Thymus (tissue), 11 donors: Measurements from ENCODE around the gene DCLK2. TPM values are rescaled to one million over a fixed set of nuclear protein-coding genes. Genes with fewer than 3 reads are reported as not detected.
A peak's percentile ranks its signal among the peaks of the same experiment; 100 is the strongest.

ENCODE experiments used
- DNase-seq, 9 donors: peaks; one replicate each; pipeline ENCODE4 v3.0.0-alpha.2; 2013; ENCODE audit warnings: low spot score in 9 of 9, low read depth in 6 of 9, missing footprints in 1 of 9
- H3K27ac ChIP-seq, 2 donors: one replicate each; pipeline ENCODE4 v1.5.1; 2013; ENCODE audit warnings: control low read depth in 1 of 2, low read depth in 1 of 2, low read length in 1 of 2, mild to moderate bottlenecking in 1 of 2, moderate library complexity in 1 of 2
- H3K27me3 ChIP-seq, 2 donors: one replicate each; pipeline ENCODE4 v1.5.1; 2013; ENCODE audit warnings: low read length in 1 of 2; ENCODE audit not compliant: control insufficient read depth in 2 of 2, insufficient read depth in 1 of 2
- H3K36me3 ChIP-seq, 2 donors: one replicate each; pipeline ENCODE4 v1.5.1; 2013; ENCODE audit warnings: low read length in 1 of 2, mild to moderate bottlenecking in 1 of 2, moderate library complexity in 1 of 2; ENCODE audit not compliant: control insufficient read depth in 2 of 2, insufficient read depth in 2 of 2
- H3K4me1 ChIP-seq, 2 donors: one replicate each; pipeline ENCODE4 v1.5.1; 2013; ENCODE audit warnings: low read length in 2 of 2; ENCODE audit not compliant: control insufficient read depth in 2 of 2, insufficient read depth in 2 of 2
- H3K4me3 ChIP-seq, 2 donors: one replicate each; pipeline ENCODE4 v1.5.1; 2013; ENCODE audit warnings: low read length in 2 of 2, control low read depth in 1 of 2, mild to moderate bottlenecking in 1 of 2
- H3K9me3 ChIP-seq, 2 donors: one replicate each; pipeline ENCODE4 v1.5.1; 2013; ENCODE audit warnings: low read length in 1 of 2, mild to moderate bottlenecking in 1 of 2; ENCODE audit not compliant: control insufficient read depth in 2 of 2, insufficient read depth in 1 of 2
- WGBS: extraction: QIAGEN DNeasy Blood & Tissue Kit; methylation state at CpG from one replicate; pipeline ENCODE4 v1.1.7; 2013; 5-methylcytosine and 5-hydroxymethylcytosine counted together
- polyA plus RNA-seq: library from polyadenylated mRNA; stranded (reverse); fragments of 200-250 nt; gene quantifications from one replicate; pipeline ENCODE4 v1.2.3, GENCODE V29; 2013
- total RNA-seq: library from RNA; stranded (reverse); fragments of 120-200 nt; gene quantifications from one replicate; pipeline ENCODE4 v1.2.4, GENCODE V29; 2013
- donor health status: healthy.

DCLK2 gene
- total and polyA plus RNA-seq, 2 donors = 0.78 to 1.1 TPM

DNA sequence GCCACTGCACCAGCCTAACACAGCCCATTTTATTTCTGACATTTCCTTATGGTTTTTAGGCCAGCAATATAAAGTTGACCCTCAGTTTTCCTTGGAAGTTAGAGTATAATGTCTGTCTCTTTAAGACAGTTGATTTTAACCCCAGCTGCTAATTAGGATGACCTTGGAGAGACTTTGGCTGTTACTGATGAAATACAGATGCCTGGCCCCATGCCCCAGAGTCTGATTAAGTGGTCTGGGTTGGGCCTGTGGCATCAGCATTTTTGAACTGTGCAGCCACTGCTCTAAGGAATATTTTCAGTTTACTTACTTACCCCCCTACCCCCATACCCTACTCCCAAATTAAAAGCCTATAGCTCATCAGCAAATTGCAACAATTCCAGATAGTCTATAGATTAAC is 85.8 kb downstream of the DCLK2 start:
- Histone ChIP-seq H3K27me3 (no peaks in the 10 kb centered on the region), H3K4me3 (no peak overlapping the region), H3K9me3 (no peaks in the 10 kb centered on the region), H3K36me3 (no peaks in the 10 kb centered on the region), H3K4me1 (no peaks in the 10 kb centered on the region), H3K27ac (no peak overlapping the region)
- no peak for DNase-seq

- no peak overlapping the region for H3K27ac ChIP-seq
- H3K27me3 ChIP-seq = no peaks in the 10 kb centered on the region
- 92% methylated on average over 3 of the region's 3 CpGs for WGBS
- DNase-seq = no peak
- no peaks in the 10 kb centered on the region for H3K9me3 ChIP-seq
- H3K4me3 ChIP-seq = no peak overlapping the region
- H3K36me3 ChIP-seq = no peaks in the 10 kb centered on the region
- no peaks in the 10 kb centered on the region for H3K4me1 ChIP-seq
Measured at GRCh38 chr4:150164956-150165629, 86.8 kb downstream of the DCLK2 start.

GRCh38 chr4:150167054-150167453 is 88.8 kb downstream of the DCLK2 start:
- Histone ChIP-seq H3K36me3 (no peaks in the 10 kb centered on the region), H3K27ac (no peak overlapping the region)
- WGBS = 95% methylated on average over 2 of the region's 2 CpGs

DNA sequence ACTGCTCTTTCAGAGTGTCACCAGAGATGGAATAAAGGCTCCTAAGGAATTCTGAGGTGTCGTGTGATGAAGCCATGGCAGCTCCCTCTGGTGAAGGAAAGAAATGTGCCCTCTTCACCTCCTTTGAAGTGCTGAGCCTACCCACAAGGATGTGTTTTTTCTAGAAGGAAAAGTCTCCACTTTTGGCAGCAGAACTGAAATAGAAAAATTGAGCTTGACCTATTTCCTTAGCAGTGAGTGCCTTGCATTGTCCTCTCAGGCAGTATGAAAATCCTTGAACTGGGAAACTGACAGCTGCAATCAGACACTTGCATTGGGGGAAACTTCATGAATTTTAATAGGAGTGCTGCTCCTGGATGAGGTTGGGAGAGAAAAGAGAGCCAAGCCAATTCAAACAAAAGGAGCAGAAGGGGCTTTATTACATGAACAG is 95.2 kb downstream of the DCLK2 start:
- Histone ChIP-seq H3K4me1 (peaks cover 0 to 6% of the 10 kb centered on the region in 2 donors), H3K4me3 (no peak overlapping the region), H3K36me3 (no peaks in the 10 kb centered on the region), H3K27me3 (no peaks in the 10 kb centered on the region), H3K27ac (no peak overlapping the region), H3K9me3 (no peaks in the 10 kb centered on the region)
- WGBS = 93% methylated on average over 1 of the region's 1 CpG
- DNase-seq = no peak

More at GRCh38 chr4:150167054-150167453, 88.8 kb downstream of the DCLK2 start:
- H3K4me3 ChIP-seq = no peak overlapping the region
- no peak for DNase-seq
- H3K4me1 ChIP-seq = no peaks in the 10 kb centered on the region
- H3K9me3 ChIP-seq = no peaks in the 10 kb centered on the region
- no peaks in the 10 kb centered on the region for H3K27me3 ChIP-seq

DNA sequence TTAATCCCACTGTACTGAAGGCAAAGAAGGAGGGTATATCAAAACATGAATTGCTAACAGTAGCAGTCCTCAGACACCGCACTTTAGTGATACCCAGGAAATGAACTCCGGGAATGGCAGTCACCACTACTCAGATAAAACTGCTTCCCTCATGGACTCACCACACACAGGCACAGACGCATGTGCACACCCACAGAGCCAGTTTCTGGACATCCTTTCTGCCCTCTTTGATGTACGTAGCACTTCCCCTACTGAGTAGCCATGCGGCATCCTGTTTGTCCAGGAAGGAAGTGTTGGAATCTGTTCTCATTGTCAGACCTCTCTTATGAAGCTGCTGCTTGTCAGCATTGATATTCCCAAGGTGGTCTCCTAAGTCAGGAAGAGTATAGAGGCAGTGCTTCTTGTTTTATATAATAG is 95.7 kb downstream of the DCLK2 start:
- Histone ChIP-seq H3K4me1 (peaks cover 0 to 6% of the 10 kb centered on the region in 2 donors), H3K27me3 (no peaks in the 10 kb centered on the region), H3K9me3 (no peaks in the 10 kb centered on the region), H3K36me3 (no peaks in the 10 kb centered on the region), H3K4me3 (no peak overlapping the region), H3K27ac (no peak overlapping the region)
- WGBS = 38% methylated on average over 5 of the region's 5 CpGs
- DNase-seq = no peak

DNA sequence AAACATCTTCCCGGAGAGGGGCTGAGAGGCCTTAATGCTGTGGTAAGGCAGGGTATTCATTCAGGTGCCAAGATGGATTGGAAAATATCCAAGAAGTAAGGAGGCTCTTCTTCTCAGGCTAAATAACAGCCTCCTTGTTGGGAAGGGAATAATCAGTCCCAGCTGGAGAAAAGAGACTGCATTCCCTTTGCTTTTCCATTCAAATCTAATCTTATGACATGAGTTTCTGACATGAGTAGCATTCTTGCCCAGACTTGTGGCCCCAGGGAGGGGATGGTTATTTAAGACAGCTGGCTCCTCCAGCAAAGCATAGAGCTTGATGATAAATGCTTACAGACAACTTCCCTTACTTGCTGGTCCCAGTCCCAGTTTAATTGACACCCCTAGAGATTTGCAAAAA is 98.3 kb downstream of the DCLK2 start:
- DNase-seq = peak in 2 of 9 donors; percentile 3 to 16
- no peaks in the 10 kb centered on the region for H3K36me3 ChIP-seq
- H3K27ac ChIP-seq = no peak overlapping the region
- H3K27me3 ChIP-seq = no peaks in the 10 kb centered on the region
- 93% methylated on average over 1 of the region's 1 CpG for WGBS
- no peak overlapping the region for H3K4me3 ChIP-seq
- H3K9me3 ChIP-seq = no peaks in the 10 kb centered on the region
- peaks cover 0 to 8% of the 10 kb centered on the region in 2 donors for H3K4me1 ChIP-seq

GRCh38 chr4:150178161-150178560 is 99.9 kb downstream of the DCLK2 start:
- Histone ChIP-seq H3K27ac (no peak overlapping the region), H3K36me3 (no peaks in the 10 kb centered on the region), H3K4me1 (peaks cover 0 to 8% of the 10 kb centered on the region in 2 donors), H3K4me3 (no peak overlapping the region), H3K27me3 (no peaks in the 10 kb centered on the region), H3K9me3 (no peaks in the 10 kb centered on the region)
- DNase-seq = no peak
- WGBS = 54% methylated on average over 4 of the region's 4 CpGs

DNA sequence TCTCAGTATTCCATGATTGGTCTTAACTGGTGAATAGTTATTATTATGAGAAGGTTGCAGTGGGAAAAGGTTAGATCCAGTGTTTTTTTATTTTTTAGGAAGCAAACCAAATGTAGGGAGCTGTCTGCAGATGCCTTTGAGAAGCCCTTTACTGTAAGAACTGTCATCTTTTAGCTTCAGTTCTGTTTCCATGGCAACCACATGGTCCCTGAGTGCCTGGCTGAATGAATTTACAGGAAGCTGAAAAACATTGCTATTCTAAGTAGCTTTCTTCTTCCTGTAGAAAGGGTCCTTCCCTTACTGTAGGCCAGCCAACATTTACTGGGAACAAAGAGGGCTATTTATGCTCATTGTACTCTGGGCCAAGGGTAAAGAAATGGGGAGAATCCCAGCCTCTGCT is 103.3 kb downstream of the DCLK2 start:
- Histone ChIP-seq H3K4me1 (peaks cover 0 to 3% of the 10 kb centered on the region in 2 donors), H3K9me3 (no peaks in the 10 kb centered on the region), H3K36me3 (no peaks in the 10 kb centered on the region), H3K4me3 (no peak overlapping the region), H3K27me3 (no peaks in the 10 kb centered on the region), H3K27ac (no peak overlapping the region)
- peak in 3 of 9 donors; percentile 9 to 45 (median 16) for DNase-seq

GRCh38 chr4:150182794-150183193 is 104.5 kb downstream of the DCLK2 start:
- H3K4me3 ChIP-seq = no peak overlapping the region
- 94% methylated on average over 2 of the region's 2 CpGs for WGBS
- no peak for DNase-seq
- no peaks in the 10 kb centered on the region for H3K9me3 ChIP-seq
- peaks cover 0 to 3% of the 10 kb centered on the region in 2 donors for H3K4me1 ChIP-seq
- H3K27ac ChIP-seq = no peak overlapping the region
- no peaks in the 10 kb centered on the region for H3K36me3 ChIP-seq
- no peaks in the 10 kb centered on the region for H3K27me3 ChIP-seq
